Kidney capillary endothelial cell (primary cell): ENCODE data around the gene CNTN4.
A peak's percentile ranks its signal among the peaks of the same experiment; 100 is the strongest.
"Not testable (repeated sequence)": the region's sequence is repeated elsewhere in the genome, so short reads cannot be mapped to it uniquely, and the experiment has no call there.

Experiments used
- DNase-seq: peaks from one replicate; pipeline ENCODE4 v3.0.0-alpha.2; 2018; ENCODE audit warnings: low spot score

The CNTN4 gene

GRCh38 chr3:2098398-2099027 is at the start of gene CNTN4:
CNTN4 (plus strand) TSS chr3:2098866.
- peak; percentile 54 for DNase-seq

- DNase-seq, result no peak
Observed at GRCh38 chr3:2061360-2061759, 37.3 kb upstream of the CNTN4 start.

- DNase-seq, result no peak
Observed at GRCh38 chr3:2071531-2071930, 27.1 kb upstream of the CNTN4 start.

GRCh38 chr3:2078821-2079220 is 19.8 kb upstream of the CNTN4 start:
- no peak for DNase-seq

GRCh38 chr3:2082871-2083480 is 15.7 kb upstream of the CNTN4 start:
- no peak for DNase-seq

GRCh38 chr3:2083558-2083957 is 15.1 kb upstream of the CNTN4 start:
- DNase-seq, result not testable (repeated sequence)

- peak; percentile 51 for DNase-seq
Observed at GRCh38 chr3:2090095-2090911, 8.4 kb upstream of the CNTN4 start.

- DNase-seq, result no peak
Observed at GRCh38 chr3:2092758-2093157, 5.9 kb upstream of the CNTN4 start.

GRCh38 chr3:2094941-2095340 is 3.7 kb upstream of the CNTN4 start:
- no peak for DNase-seq

GRCh38 chr3:2096216-2096615 is 2.5 kb upstream of the CNTN4 start:
- DNase-seq, result no peak

GRCh38 chr3:2097641-2098191 is 950 bp upstream of the CNTN4 start:
- no peak for DNase-seq

GRCh38 chr3:2099028-2099671 is 484 bp downstream of the CNTN4 start:
- DNase-seq, result no peak

GRCh38 chr3:2099779-2100191 is 1.1 kb downstream of the CNTN4 start:
- no peak for DNase-seq

GRCh38 chr3:2106438-2106837 is 7.8 kb downstream of the CNTN4 start:
- DNase-seq, result no peak

- DNase-seq, result no peak
Observed at GRCh38 chr3:2110597-2111117, 12.0 kb downstream of the CNTN4 start.

GRCh38 chr3:2114617-2115275 is 16.1 kb downstream of the CNTN4 start:
- DNase-seq, result no peak

- no peak for DNase-seq
Observed at GRCh38 chr3:2130726-2131125, 32.1 kb downstream of the CNTN4 start.

- no peak for DNase-seq
Observed at GRCh38 chr3:2133146-2133545, 34.5 kb downstream of the CNTN4 start.

- no peak for DNase-seq
Observed at GRCh38 chr3:2137651-2138050, 39.0 kb downstream of the CNTN4 start.

- DNase-seq, result no peak
Observed at GRCh38 chr3:2141482-2141881, 42.8 kb downstream of the CNTN4 start.

- DNase-seq, result no peak
Observed at GRCh38 chr3:2148561-2149340, 50.1 kb downstream of the CNTN4 start.
